ENCODE results near the gene PACRG. TPM values are rescaled to one million over a fixed set of nuclear protein-coding genes. Genes with fewer than 3 reads are reported as not detected.

PACRG gene
- polyA plus RNA-seq, 3 donors = not detected

DNA sequence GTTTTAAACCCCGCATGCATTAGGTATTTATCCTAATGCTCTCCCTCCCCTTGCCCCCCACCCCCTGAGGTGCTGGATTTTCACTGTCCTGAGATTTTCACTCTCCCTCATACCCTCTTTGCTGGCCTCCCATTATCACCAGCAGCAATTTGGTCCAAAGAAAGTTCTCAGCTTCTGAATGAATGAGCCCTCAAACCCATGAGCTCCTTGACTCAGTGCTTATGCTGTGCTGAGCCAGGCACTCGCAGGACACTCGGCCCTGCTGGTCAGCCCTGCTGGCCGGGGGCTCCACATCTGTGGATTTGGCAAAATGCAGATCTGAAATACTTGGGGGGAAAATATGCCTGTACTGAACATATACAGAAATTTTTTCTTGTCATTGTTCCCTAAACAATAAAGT lies 533.6 kb downstream of the PACRG start:
- H3K4me1 ChIP-seq (ENCODE audit: control insufficient read depth in 1 of 2, insufficient read depth in 2 of 2, low read length in 2 of 2) = peaks cover 9 to 12% of the 10 kb centered on the region in 2 donors
- H3K36me3 Mint-ChIP-seq = no peaks in the 10 kb centered on the region
- H3K79me2 ChIP-seq (ENCODE audit: insufficient read depth, low read length) = no peaks in the 10 kb centered on the region
- peaks cover 0 to 4% (median 3%) of the 10 kb centered on the region in 3 donors for H3K27me3 Mint-ChIP-seq (ENCODE audit: low read depth in 3 of 3)
- H3K36me3 ChIP-seq (replicated peaks in 1 of 2; ENCODE audit: control insufficient read depth in 1 of 2, insufficient read depth in 2 of 2, low read length in 2 of 2) = no peaks in the 10 kb centered on the region
- no peak overlapping the region for H3K4me2 ChIP-seq (replicated peaks; ENCODE audit: extremely low read depth, low read length, poor library complexity, severe bottlenecking)
- no peak overlapping the region for H3K4me3 ChIP-seq (replicated peaks in 1 of 3; ENCODE audit: low read depth in 2 of 3, low read length in 3 of 3)
- DNase-seq = no peak
- no peak overlapping the region for H3K4me3 Mint-ChIP-seq
- no peaks in the 10 kb centered on the region for H3K27me3 ChIP-seq (ENCODE audit: control insufficient read depth in 2 of 2, insufficient read depth in 2 of 2, low read length in 2 of 2)
- H3K9me3 Mint-ChIP-seq = peaks cover 0 to 3% (median 0%) of the 10 kb centered on the region in 7 donors
- H3K27ac ChIP-seq (ENCODE audit: low read depth in 1 of 2, low read length in 2 of 2) = no peak overlapping the region
- no peak overlapping the region for H3K9ac ChIP-seq (ENCODE audit: insufficient read depth, low read length, poor library complexity, severe bottlenecking)
- no peak overlapping the region for H3K27ac Mint-ChIP-seq
- TF ChIP-seq, protein P1, sequence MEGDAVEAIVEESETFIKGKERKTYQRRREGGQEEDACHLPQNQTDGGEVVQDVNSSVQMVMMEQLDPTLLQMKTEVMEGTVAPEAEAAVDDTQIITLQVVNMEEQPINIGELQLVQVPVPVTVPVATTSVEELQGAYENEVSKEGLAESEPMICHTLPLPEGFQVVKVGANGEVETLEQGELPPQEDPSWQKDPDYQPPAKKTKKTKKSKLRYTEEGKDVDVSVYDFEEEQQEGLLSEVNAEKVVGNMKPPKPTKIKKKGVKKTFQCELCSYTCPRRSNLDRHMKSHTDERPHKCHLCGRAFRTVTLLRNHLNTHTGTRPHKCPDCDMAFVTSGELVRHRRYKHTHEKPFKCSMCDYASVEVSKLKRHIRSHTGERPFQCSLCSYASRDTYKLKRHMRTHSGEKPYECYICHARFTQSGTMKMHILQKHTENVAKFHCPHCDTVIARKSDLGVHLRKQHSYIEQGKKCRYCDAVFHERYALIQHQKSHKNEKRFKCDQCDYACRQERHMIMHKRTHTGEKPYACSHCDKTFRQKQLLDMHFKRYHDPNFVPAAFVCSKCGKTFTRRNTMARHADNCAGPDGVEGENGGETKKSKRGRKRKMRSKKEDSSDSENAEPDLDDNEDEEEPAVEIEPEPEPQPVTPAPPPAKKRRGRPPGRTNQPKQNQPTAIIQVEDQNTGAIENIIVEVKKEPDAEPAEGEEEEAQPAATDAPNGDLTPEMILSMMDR (IDR thresholded peaks at IDR 0.05) = no peak
- H2AFZ ChIP-seq (ENCODE audit: insufficient read depth, low read depth, low read length, poor library complexity, severe bottlenecking) = no peak overlapping the region
- H4K20me1 ChIP-seq (ENCODE audit: insufficient read depth, low read length) = no peaks in the 10 kb centered on the region
- H3K9me3 ChIP-seq (replicated peaks in 1 of 2; ENCODE audit: control insufficient read depth in 1 of 2, insufficient read depth in 1 of 2, low read length in 2 of 2) = no peaks in the 10 kb centered on the region
- intact Hi-C loops (cut with micrococcal nuclease) = no loop called here
- H3K4me1 Mint-ChIP-seq = peaks cover 14% of the 10 kb centered on the region
- 100% methylated on average over 1 of the region's 4 CpGs for WGBS (ENCODE audit: insufficient coverage)

DNA sequence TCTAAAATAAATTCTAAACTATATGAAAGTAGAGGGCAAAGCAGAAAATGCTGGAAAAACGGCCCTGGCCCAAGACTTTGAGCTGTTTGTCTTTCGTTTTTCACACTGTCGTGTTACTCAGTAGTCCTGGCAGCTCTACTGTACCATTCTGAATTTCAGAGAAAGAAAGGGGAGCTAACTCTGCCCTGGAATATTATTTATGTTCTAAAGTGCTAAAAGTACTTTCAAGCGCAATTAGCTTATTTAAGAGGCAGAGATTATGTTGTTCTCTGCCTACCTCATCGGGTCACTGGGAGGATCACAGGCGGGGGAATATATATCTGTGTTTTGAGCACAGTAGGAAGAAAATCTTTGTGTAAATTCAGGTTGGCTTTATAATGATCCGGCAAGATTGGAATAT lies 534.3 kb downstream of the PACRG start:
- Mint-ChIP-seq H3K27ac (no peak overlapping the region), H3K9me3 (peaks cover 0 to 3% (median 0%) of the 10 kb centered on the region in 7 donors), H3K27me3 (ENCODE audit: low read depth in 3 of 3) (peaks cover 0 to 5% (median 4%) of the 10 kb centered on the region in 3 donors), H3K4me1 (peaks cover 14% of the 10 kb centered on the region), H3K36me3 (no peaks in the 10 kb centered on the region), H3K4me3 (no peak overlapping the region)
- WGBS (ENCODE audit: insufficient coverage) = 94% methylated on average over 5 of the region's 7 CpGs
- Histone ChIP-seq H3K27ac (ENCODE audit: low read depth in 1 of 2, low read length in 2 of 2) (no peak overlapping the region), H3K4me3 (replicated peaks in 1 of 3; ENCODE audit: low read depth in 2 of 3, low read length in 3 of 3) (no peak overlapping the region), H3K9ac (ENCODE audit: insufficient read depth, low read length, poor library complexity, severe bottlenecking) (no peak overlapping the region), H3K36me3 (replicated peaks in 1 of 2; ENCODE audit: control insufficient read depth in 1 of 2, insufficient read depth in 2 of 2, low read length in 2 of 2) (no peaks in the 10 kb centered on the region), H3K4me2 (replicated peaks; ENCODE audit: extremely low read depth, low read length, poor library complexity, severe bottlenecking) (no peak overlapping the region), H3K27me3 (ENCODE audit: control insufficient read depth in 2 of 2, insufficient read depth in 2 of 2, low read length in 2 of 2) (no peaks in the 10 kb centered on the region), H3K4me1 (ENCODE audit: control insufficient read depth in 1 of 2, insufficient read depth in 2 of 2, low read length in 2 of 2) (peaks cover 9 to 12% of the 10 kb centered on the region in 2 donors), H4K20me1 (ENCODE audit: insufficient read depth, low read length) (no peaks in the 10 kb centered on the region), H3K79me2 (ENCODE audit: insufficient read depth, low read length) (no peaks in the 10 kb centered on the region), H2AFZ (ENCODE audit: insufficient read depth, low read depth, low read length, poor library complexity, severe bottlenecking) (no peak overlapping the region), H3K9me3 (replicated peaks in 1 of 2; ENCODE audit: control insufficient read depth in 1 of 2, insufficient read depth in 1 of 2, low read length in 2 of 2) (no peaks in the 10 kb centered on the region)
- DNase-seq = no peak
- intact Hi-C loops (cut with micrococcal nuclease) = no loop called here
- TF ChIP-seq, protein P1 (IDR thresholded peaks at IDR 0.05) = no peak
